Measurements from ENCODE around the gene NBPF1. TPM values are rescaled to one million over a fixed set of nuclear protein-coding genes. Genes with fewer than 3 reads are reported as not detected.
"Not testable (repeated sequence)": the region's sequence is repeated elsewhere in the genome, so short reads cannot be mapped to it uniquely, and the experiment has no call there.

Gene NBPF1
- 8.3 and 41.8 TPM in 2 replicates for total RNA-seq

DNA sequence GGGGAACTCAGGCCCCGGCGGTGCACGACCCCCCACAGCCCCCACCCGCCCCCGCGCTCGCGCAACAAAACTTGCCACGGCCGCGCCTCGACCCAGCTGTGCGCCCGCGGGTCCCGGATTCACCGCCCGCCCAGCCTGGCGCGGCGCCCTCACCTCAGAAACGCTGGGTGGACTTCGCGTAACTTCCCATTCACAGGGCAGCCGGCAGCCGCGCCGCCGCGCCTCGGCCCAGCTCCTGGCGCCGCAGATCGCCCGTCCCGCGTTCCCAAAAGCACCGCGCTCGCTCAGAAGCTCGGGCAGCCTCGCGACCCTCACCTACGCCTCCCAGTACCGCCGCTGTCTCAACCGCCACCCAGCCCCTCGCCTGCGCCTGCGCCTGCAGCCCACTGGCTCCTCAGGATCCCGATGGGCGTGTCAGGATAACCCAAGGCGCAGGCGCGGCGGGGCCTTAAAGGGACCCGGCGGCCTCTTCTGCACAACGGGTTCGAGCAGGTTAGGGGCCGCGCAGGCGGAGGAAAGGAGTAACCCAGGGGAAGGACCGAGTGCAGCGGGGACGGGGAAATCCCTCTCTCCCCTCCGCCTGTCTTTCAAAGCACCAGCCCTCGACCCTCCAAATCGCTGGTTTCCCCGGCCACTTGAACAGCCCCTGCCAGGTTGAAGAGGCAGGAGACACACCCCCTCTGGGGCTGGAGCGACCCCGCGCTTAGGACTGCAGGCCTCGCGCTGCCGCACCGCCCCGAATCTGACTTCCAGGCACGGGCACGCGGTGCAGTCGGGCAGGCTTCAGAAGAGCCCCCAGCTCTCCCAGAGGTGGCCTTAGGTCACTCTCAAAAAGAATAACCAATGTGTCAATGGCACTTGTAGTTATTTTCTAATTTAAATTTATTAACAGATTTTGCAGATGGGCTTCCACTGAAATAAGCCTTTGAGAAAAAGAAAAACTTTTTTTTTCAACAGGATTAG, at the start of gene NBPF1:
NBPF1 (minus strand) TSS at position 380 of the 963 bp plus-strand sequence.
- DNase-seq (ENCODE audit: low read depth): peak; percentile 85

DNA sequence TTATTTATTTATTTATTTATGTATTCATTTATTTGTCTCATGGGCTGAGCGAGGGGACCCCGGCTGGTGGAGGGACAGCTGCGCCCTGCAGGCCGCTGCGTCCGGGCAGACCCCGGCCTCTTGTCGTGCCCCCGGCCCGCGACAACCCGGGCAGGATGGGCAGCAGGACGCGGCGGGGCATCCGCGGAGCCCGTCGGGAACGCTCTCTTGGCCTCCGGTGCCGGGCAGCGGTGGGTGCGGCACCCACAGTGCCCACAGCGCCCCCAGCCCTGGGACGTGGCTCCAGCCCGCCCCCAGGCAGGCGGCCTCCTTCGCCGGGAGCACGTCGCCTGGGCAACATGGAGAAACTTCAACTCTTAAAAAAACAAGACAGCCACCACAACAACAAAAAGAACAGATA, 44.9 kb upstream of the NBPF1 start:
- DNase-seq (ENCODE audit: low read depth): not testable (repeated sequence)

DNA sequence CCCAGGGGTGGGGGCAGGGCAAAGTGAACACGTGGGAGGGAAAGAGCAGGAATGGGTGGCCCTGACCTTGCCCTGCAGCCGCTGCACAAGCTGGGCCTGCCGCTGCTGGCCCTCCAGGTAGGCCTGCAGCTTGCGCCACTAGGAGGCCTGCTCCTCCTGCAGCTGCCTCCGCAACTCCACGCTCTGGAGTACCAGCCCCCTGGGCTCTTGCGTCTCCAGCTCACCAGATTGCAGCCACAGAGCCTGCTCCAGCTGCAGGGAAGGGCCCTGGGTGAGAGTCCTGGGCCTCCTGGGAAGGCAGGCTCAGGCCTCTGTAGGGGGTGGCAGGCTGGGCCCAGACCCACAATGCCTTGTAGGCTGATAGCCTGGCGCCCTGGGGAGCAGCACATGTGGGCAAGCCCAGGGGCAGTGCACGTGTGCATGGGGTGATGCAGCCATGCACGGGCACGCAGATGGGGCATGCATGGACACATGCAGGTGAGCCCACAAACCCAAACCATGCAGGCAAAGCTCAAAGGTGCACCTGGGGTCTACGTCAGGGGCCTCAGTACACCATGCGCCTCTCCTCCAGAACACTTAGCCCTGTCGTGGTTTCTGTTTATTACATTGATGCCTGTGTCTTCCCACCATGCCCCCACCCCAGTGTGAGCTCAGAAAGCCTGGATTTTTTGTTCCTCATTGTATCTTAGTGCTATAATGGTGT, 43.8 kb upstream of the NBPF1 start:
- not testable (repeated sequence) for DNase-seq (ENCODE audit: low read depth)

DNA sequence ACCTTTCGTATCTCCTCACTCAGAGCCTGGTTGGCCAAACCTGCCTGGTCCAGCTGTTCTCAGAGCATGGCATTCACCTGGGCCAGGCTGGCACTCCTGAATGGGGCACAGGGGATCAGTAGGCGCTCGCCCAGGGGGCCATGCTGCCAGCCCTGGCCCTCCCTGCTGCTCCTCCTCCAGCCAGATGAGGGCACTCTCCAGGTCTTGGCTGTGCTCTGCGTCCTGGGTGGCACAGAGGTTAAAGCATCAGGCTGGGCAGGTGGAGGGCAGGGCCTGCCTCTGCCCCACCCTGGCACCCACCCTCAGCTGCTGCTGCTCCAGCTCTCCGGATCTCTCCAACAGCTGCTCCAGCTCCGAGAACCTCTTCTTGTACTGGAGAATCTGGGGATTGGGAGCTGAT, 43.2 kb upstream of the NBPF1 start:
- DNase-seq (ENCODE audit: low read depth): not testable (repeated sequence)

DNA sequence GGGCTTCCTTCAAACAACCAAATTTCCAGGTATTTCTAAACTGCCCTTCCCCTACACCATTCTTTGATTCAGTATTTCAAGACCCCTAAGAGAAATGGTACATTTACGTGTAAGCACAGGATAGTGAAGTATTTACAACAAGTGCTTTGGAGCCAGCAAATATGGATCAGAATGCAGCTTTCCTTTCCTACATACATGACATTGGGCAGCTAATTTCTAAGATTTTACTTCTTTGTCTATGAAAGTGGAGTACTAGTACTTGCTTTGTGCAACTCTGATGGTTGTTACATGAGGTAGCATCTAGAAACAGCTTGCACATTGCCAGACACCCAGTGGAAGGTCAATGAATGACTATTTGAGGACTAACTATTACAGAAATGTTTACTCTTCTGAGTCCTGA, 38.2 kb upstream of the NBPF1 start:
- peak; percentile 17 for DNase-seq (ENCODE audit: low read depth)

DNA sequence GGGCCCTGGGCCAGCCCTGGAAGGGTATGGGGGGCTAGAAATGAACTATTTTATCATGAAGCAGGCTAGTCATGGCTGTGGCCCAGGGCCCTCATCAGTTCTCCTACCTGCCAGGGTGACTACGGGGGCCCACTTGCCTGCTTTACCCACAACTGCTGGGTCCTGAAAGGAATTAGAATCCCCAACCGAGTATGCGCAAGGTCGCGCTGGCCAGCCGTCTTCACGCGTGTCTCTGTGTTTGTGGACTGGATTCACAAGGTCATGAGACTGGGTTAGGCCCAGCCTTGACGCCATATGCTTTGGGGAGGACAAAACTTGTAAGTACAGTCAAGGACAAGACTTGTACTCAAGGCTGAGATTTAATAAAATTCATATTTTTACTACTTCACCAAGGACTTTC, 36.6 kb upstream of the NBPF1 start:
- not testable (repeated sequence) for DNase-seq (ENCODE audit: low read depth)

DNA sequence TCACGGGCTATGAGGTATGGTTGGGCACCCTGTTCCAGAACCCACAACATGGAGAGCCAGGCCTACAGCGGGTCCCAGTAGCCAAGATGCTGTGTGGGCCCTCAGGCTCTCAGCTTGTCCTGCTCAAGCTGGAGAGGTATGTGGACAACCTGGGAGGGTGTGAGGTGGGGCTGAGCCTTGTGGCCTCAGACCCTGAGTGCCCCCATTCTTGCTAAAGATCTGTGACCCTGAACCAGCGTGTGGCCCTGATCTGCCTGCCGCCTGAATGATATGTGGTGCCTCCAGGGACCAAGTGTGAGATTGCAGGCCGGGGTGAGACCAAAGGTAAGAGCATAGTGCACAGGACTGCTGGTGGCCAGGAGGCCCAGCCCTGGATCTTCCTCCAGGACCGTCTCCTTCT, 36.0 kb upstream of the NBPF1 start:
- not testable (repeated sequence) for DNase-seq (ENCODE audit: low read depth)

DNA sequence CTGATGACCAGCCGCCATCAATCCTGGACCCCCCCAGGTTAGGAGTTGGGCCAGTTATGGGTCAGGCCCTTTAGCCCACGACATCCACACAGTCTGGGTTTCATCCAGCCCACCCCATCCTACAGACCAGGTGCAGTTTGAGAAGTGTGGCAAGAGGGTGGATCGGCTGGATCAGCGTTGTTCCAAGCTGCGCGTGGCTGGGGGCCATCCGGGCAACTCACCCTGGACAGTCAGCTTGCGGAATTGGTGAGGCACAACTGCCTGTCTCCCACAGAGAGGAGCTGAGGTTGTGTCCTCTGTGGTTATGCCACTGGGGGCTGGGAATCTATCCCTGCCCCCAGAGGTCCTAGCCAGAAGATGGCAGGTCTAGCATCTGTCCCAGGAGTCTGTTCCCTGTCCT, 35.4 kb upstream of the NBPF1 start:
- DNase-seq (ENCODE audit: low read depth): not testable (repeated sequence)

DNA sequence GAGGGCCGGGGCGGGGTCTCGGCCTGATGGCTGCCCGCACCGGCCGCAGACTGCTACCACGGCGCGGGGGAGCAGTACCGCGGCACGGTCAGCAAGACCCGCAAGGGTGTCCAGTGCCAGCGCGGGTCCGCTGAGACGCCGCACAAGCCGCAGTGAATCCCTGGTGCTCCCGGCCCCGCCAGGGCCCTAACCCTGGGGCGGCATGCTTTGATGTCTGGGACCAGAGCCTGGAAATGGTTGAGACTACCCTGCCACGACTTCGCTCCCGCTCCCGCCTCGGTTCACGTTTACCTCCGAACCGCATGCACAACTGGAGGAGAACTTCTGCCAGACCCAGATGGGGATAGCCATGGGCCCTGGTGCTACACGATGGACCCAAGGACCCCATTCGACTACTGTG, 34.9 kb upstream of the NBPF1 start:
- not testable (repeated sequence) for DNase-seq (ENCODE audit: low read depth)

DNA sequence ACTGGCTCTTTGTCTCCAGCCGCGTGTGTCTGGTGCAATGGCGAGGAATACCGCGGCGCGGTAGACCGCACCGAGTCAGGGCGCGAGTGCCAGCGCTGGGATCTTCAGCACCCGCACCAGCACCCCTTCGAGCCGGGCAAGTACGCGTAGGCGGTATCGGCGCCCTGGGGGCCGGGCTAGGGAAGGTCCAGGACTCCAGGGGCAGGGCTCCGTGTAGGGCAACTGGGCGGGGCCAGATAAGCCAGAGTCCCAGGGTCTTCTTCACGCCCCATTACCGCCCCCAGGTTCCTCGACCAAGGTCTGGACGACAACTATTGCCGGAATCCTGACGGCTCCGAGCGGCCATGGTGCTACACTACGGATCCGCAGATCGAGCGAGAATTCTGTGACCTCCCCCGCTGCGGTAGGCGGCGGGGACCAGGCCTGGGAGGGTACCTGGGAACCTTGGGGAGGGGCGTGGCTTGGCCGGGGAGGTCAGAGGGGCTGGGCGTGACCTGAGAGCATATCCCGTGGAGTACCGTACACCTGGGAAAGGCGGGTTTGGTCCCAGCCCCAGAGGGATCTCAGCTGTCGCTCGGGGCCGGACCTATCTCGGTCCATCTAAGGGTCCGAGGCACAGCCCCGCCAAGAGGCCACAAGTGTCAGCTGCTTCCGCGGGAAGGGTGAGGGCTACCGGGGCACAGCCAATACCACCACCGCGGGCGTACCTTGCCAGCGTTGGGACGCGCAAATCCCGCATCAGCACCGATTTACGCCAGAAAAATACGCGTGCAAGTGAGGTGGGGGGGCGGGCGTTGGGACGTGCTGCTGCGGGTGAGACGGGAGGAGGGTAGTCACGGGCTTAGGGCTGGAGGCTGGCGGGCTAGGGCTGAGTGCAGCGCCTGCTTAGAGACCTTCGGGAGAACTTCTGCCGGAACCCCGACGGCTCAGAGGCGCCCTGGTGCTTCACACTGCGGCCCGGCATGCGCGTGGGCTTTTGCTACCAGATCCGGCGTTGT, 34.1 kb upstream of the NBPF1 start:
- not testable (repeated sequence) for DNase-seq (ENCODE audit: low read depth)

DNA sequence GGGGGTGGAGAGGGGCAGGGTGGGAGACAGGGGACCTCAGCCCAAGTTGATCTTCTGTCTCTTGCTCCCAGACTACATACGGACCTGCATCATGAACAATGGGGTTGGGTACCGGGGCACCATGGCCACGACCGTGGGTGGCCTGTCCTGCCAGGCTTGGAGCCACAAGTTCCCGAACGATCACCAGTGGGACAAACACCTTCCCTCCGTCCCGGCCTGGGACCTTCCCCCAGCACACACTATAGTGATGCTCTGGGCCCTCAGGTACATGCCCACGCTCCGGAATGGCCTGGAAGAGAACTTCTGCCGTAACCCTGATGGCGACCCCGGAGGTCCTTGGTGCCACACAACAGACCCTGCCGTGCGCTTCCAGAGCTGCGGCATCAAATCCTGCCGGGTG, 33.4 kb upstream of the NBPF1 start:
- not testable (repeated sequence) for DNase-seq (ENCODE audit: low read depth)

DNA sequence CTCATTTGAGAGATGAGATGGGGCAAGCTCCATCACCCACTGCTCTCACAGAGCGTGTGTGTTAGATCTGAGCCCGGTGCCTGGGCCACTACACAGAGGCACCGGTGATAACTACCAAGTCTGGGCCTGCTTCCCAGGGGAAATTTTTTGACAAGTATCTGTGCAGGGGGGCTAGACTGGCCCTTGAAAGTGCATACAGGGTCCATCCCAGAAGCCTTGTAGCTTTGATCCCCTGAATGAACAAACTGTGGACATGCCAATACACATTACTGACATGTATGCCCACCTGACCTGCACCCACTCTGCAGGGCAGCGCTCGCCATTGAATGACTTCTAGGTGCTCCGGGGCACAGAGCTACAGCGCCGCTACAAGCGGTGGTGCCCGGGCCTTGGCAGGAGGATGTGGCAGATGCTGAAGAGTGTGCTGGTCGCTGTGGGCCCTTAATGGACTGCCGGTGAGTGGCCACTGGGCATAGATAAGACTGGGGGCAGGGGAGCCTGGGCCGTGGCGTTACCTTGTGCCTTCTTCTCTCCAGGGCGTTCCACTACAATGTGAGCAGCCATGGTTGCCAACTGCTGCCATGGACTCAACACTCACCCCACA, 32.8 kb upstream of the NBPF1 start:
- not testable (repeated sequence) for DNase-seq (ENCODE audit: low read depth)

DNA sequence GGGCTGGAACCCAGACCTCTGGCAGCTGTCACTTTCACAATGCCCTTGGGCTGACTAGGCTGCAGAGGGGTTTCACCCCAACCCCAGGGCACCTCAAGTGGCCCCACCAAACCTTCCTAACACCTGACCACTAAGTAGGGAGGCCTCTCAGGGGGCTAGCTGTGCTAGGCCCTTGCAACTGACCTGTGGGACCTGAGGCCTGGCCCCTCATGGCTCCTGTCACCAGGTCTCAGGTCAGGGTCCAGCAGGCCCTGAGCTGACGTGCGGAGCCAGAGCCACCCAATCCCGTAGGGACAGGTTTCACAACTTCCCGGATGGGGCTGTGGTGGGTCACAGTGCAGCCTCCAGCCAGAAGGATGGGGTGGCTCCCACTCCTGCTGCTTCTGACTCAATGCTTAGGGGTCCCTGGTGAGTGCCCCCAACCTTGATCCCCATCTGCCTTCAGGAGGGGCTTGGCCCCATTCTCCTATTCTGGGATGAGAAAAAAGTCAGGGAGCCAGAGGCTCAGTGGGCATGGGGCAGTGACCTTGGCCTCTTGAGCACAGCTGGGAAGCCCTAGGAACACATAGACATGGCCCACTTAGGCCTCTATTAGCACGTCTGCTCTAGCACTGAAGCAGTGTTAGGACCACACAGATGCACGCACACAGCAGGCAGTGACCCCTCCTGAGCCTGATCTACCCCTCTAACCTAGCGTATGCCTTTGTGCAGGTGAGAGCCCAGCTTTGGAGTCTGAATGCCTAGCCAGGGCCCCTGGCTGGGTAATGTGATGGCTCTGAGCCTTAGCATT, 32.1 kb upstream of the NBPF1 start:
- not testable (repeated sequence) for DNase-seq (ENCODE audit: low read depth)

DNA sequence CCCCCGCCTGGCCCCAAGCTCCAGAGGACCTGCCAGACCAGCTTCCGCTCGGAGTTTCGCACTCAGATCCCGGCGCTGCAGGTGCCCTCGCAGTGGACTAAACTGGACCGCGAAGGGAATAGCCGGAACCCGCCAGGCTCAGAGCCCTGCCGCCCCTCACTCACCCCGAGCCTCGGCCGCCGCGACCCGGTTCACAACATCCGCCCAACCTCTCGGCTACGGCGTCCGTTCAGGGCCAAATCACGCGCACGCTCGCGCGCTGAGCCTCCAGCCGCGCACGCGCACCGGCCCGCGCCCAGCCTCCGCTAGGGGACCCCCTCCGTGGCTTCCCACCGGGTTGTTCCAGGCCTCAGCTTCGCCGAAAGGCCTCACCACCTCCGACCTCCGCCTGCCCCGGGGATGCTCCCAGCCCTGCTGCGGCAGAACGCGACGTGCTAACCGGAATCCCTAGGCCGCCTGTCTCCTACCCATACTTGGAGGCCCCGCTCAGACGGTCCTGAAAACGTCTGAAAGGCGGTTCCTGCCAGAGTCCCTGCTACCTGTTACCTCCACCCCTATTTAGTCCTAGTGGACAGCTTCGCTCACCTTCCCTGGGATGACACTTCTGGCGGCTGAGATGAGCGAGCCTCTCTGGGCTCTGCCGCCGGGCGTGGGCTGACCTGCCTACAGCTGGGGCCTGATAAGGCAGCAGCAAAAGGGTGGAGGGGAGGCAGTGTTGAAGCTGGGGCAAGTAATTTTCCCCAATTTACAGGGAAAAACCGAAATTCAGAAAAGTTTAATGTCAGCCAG, 31.3 kb upstream of the NBPF1 start:
- DNase-seq (ENCODE audit: low read depth): peak; percentile 76

DNA sequence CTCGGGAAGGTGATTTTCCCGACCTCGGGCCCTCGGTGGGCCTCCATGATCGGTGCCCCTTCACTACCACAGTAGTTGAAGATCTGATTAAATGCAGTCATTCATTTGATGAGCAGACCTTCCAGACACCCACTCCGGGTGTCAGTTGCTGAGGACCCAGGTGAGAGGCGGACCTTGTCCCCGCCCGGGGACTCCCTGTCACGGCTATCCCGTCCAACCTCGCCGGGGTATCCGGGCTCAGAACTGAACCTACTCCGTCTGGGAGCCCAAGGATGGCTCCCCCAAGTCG, 30.8 kb upstream of the NBPF1 start:
- no peak for DNase-seq (ENCODE audit: low read depth)

DNA sequence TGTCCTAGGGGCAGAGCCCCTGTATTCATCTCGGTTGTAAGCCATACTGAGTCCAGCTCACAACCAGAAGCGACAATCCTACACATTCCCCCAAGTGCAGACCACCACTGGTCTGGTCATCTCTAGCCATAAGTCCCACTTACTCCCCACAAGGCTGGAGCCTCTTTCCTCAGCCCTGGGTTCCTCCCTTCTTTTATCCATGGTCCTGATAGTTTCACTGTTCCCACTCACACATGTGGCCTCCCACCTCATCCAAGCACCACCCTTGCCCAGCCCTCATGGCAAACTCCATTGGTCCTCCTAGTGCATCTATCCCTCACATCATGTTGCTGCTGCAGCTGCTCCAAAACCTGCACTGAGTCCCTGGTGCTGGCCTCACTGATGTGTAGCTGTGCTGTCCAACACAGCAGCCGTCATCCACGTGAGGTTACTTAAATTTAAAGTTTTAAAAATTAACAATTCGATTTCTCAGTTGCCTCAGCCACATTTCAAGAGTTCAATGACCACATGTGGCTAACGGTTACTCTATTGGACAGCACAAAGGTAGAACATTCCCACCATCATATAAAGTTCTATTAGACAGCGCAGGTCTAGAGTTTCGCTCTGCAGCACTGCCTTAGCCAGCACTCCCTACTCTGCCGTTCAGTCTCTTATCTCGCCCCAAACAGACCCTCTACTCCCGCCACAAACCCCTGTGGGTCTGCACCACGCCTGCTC, 30.3 kb upstream of the NBPF1 start:
- peak; percentile 24 for DNase-seq (ENCODE audit: low read depth)

DNA sequence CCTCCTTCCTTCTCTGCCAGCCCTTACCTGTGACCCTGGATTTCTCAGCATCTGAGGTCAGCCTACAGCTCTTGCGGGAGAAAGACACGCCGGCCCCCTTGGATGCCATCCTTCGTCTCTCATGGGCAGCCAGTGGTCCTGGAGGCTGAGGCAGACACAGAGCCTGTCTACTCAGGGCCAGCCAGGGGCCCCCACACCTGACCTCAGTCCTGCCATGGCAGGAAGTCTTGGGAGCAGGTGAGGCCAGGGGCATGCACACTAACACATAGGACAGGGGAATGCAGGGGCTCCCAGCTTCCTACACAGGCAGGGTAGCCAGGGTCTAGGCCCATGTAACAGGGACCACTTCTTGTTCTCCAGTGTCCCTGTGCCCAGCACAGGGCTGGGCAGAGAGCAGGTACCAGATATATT, 29.6 kb upstream of the NBPF1 start:
- DNase-seq (ENCODE audit: low read depth): not testable (repeated sequence)

DNA sequence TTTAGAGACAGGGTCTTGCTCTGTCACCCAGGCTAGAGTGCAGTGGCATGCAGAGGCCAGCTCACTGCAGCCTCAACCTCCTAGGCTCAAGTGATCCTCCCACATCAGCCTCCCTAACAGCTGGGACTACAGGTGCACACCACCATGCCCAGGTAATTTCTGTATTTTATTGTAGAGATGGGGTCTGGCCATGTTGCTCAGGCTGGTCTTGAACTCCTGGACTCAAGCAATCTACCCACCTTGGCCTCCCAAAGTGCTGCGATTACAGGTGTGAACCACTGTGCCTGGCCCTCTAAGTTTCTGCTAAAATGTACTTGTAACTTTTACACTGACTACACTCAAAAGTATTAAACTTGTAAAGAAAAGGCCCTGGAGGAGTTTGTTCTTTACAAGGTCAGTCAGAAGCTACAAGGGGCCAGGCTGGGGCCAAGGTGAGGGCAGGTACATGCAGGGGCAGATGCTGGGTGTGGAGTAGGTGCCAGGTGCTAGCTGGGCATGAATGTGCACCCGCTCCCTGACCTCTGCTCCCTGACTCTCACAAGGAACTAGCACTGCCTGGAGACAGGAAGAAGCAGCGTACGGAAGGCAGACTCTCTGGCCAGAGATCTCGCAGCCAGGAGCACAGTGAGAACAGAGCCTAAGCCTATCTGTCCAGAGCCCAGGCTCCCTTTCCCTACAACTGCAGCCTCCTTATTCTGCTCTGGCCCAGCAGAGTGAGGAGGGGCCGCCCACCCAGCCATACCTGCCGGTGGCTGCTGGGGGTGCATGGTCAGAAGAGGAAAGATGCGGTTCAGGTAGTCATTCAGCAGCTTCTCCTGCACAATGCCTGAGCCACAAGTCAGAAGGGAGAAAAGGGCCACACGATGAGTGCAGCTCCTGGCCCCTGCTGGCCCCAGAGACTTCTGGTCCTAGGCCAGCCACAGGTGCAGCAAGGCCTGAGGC, 28.9 kb upstream of the NBPF1 start:
- DNase-seq (ENCODE audit: low read depth): not testable (repeated sequence)
